ENCODE data around the gene MAGI1.
"Not testable (repeated sequence)": the region's sequence is repeated elsewhere in the genome, so short reads cannot be mapped to it uniquely, and the experiment has no call there.

Gene MAGI1

GRCh38 chr3:65523878-65524277 is 514.8 kb downstream of the MAGI1 start:
- no peak for DNase-seq (ENCODE audit: low spot score)

- no peak for DNase-seq (ENCODE audit: low spot score)
These were observed 517.7 kb downstream of the MAGI1 start for GRCh38 chr3:65521032-65521431.

- DNase-seq (ENCODE audit: low spot score), result no peak
These were observed 521.7 kb downstream of the MAGI1 start for GRCh38 chr3:65516998-65517397.

GRCh38 chr3:65514317-65514716 is 524.4 kb downstream of the MAGI1 start:
- DNase-seq (ENCODE audit: low spot score), result not testable (repeated sequence)

- DNase-seq (ENCODE audit: low spot score), result not testable (repeated sequence)
These were observed 529.3 kb downstream of the MAGI1 start for GRCh38 chr3:65509423-65509794.

- DNase-seq (ENCODE audit: low spot score), result no peak
These were observed 529.8 kb downstream of the MAGI1 start for GRCh38 chr3:65508750-65509422.

- no peak for DNase-seq (ENCODE audit: low spot score)
These were observed 531.3 kb downstream of the MAGI1 start for GRCh38 chr3:65507437-65507836.

- DNase-seq (ENCODE audit: low spot score), result no peak
These were observed 534.9 kb downstream of the MAGI1 start for GRCh38 chr3:65503776-65504175.

GRCh38 chr3:65502526-65502925 is 536.2 kb downstream of the MAGI1 start:
- DNase-seq (ENCODE audit: low spot score), result no peak

GRCh38 chr3:65500398-65501306 is 538.1 kb downstream of the MAGI1 start:
- DNase-seq (ENCODE audit: low spot score), result peak; percentile 9

GRCh38 chr3:65497846-65498245 is 540.9 kb downstream of the MAGI1 start:
- DNase-seq (ENCODE audit: low spot score), result no peak

GRCh38 chr3:65497236-65497635 is 541.5 kb downstream of the MAGI1 start:
- no peak for DNase-seq (ENCODE audit: low spot score)

- DNase-seq (ENCODE audit: low spot score), result no peak
These were observed 544.8 kb downstream of the MAGI1 start for GRCh38 chr3:65493938-65494337.

GRCh38 chr3:65493371-65493882 is 545.3 kb downstream of the MAGI1 start:
- DNase-seq (ENCODE audit: low spot score), result no peak

- no peak for DNase-seq (ENCODE audit: low spot score)
These were observed 546.5 kb downstream of the MAGI1 start for GRCh38 chr3:65492249-65492648.

GRCh38 chr3:65490114-65490513 is 548.6 kb downstream of the MAGI1 start:
- no peak for DNase-seq (ENCODE audit: low spot score)

GRCh38 chr3:65489253-65489652 is 549.5 kb downstream of the MAGI1 start:
- no peak for DNase-seq (ENCODE audit: low spot score)

- no peak for DNase-seq (ENCODE audit: low spot score)
These were observed 552.8 kb downstream of the MAGI1 start for GRCh38 chr3:65485826-65486469.

GRCh38 chr3:65484964-65485363 is 553.8 kb downstream of the MAGI1 start:
- DNase-seq (ENCODE audit: low spot score), result peak; percentile 56

GRCh38 chr3:65483480-65483879 is 555.2 kb downstream of the MAGI1 start:
- DNase-seq (ENCODE audit: low spot score), result peak; percentile 10

GRCh38 chr3:65483011-65483410 is 555.7 kb downstream of the MAGI1 start:
- DNase-seq (ENCODE audit: low spot score), result no peak

- no peak for DNase-seq (ENCODE audit: low spot score)
These were observed 557.6 kb downstream of the MAGI1 start for GRCh38 chr3:65481085-65481484.

GRCh38 chr3:65479990-65480389 is 558.7 kb downstream of the MAGI1 start:
- no peak for DNase-seq (ENCODE audit: low spot score)

Data from kidney tubule cell (primary cell).